Thoracic aorta (tissue), 2 donors: Measurements from ENCODE around the gene MED20. TPM values are rescaled to one million over a fixed set of nuclear protein-coding genes. Genes with fewer than 3 reads are reported as not detected.
A peak's percentile ranks its signal among the peaks of the same experiment; 100 is the strongest.

Source experiments
- ATAC-seq: fragments of 150-250 bp; one replicate; pipeline ENCODE4 v1.8.0; 2017; ENCODE audit warnings: low read depth; ENCODE audit not compliant: insufficient number of reproducible peaks, low FRiP score
- DNase-seq: peaks from one replicate; pipeline ENCODE4 v3.0.0-alpha.2; 2020; ENCODE audit warnings: low spot score
- H3K27ac ChIP-seq, 2 donors: fragments of 200-600 bp; sonication (generic); 1 replicate in 1 of 2; 2 replicates in 1 of 2; pipeline ENCODE4 v1.5.1; 2016; ENCODE audit warnings: mild to moderate bottlenecking in 2 of 2, moderate library complexity in 2 of 2
- H3K27me3 ChIP-seq: fragments of 200-600 bp; sonication (generic); replicated peaks from 2 replicates; pipeline ENCODE4 v1.6.0; 2016; ENCODE audit warnings: mild to moderate bottlenecking; ENCODE audit not compliant: insufficient read depth
- H3K36me3 ChIP-seq: fragments of 200-600 bp; sonication (generic); one replicate; pipeline ENCODE4 v1.5.1; 2016
- H3K4me1 ChIP-seq, 2 donors: fragments of 200-600 bp; sonication (generic); 1 replicate in 1 of 2; 2 replicates in 1 of 2; pipeline versions ENCODE4 v1.5.1 to v1.6.0; 2016; ENCODE audit warnings: low read depth in 2 of 2, mild to moderate bottlenecking in 1 of 2; ENCODE audit not compliant: control insufficient read depth in 1 of 2
- H3K4me3 ChIP-seq: fragments of 200-600 bp; sonication (generic); 2 replicates; pipeline ENCODE4 v1.5.1; 2016; ENCODE audit warnings: mild to moderate bottlenecking
- H3K9me3 ChIP-seq: fragments of 200-600 bp; sonication (generic); 2 replicates; pipeline ENCODE4 v1.5.1; 2016
- total RNA-seq, 2 donors: library from RNA; depleted of rRNA; stranded (reverse); fragments of >200 nt; gene quantifications; one replicate each; pipeline versions ENCODE4 v1.1.0 to v1.2.3, GENCODE V29; 2016
- TF ChIP-seq, protein P1 (sequence below): fragments of 200-600 bp; sonication (generic); IDR thresholded peaks from one replicate; pipeline ENCODE4 v1.5.1; 2019; ENCODE audit warnings: antibody characterized with exemption

MED20 gene
- total RNA-seq, 2 donors from 2014 or later = 5.6 to 11.6 TPM

DNA sequence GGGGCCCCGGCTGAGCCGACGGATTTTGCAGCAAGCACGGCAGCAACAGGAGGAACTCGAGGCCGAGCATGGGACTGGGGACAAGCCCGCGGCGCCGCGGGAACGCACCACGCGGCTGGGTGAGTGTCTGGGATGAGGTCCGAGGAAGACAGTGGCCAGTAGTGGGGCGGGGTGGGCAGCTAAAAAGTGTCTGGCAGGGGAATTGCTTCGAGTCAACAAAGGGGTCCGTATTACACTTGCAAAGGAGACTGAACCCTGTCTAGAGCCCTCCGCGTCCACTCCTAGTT lies 716 bp upstream of the MED20 start:
- Histone ChIP-seq H3K4me3 (peak overlapping the region; percentile 81), H3K36me3 (no peaks in the 10 kb centered on the region), H3K4me1 (peaks cover 22 to 43% of the 10 kb centered on the region in 2 donors), H3K27me3 (no peaks in the 10 kb centered on the region), H3K9me3 (no peaks in the 10 kb centered on the region), H3K27ac (peak overlapping the region; percentile 91 to 99)
- ATAC-seq (no peak), DNase-seq (no peak)
- TF ChIP-seq, protein P1, sequence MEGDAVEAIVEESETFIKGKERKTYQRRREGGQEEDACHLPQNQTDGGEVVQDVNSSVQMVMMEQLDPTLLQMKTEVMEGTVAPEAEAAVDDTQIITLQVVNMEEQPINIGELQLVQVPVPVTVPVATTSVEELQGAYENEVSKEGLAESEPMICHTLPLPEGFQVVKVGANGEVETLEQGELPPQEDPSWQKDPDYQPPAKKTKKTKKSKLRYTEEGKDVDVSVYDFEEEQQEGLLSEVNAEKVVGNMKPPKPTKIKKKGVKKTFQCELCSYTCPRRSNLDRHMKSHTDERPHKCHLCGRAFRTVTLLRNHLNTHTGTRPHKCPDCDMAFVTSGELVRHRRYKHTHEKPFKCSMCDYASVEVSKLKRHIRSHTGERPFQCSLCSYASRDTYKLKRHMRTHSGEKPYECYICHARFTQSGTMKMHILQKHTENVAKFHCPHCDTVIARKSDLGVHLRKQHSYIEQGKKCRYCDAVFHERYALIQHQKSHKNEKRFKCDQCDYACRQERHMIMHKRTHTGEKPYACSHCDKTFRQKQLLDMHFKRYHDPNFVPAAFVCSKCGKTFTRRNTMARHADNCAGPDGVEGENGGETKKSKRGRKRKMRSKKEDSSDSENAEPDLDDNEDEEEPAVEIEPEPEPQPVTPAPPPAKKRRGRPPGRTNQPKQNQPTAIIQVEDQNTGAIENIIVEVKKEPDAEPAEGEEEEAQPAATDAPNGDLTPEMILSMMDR = no peak

DNA sequence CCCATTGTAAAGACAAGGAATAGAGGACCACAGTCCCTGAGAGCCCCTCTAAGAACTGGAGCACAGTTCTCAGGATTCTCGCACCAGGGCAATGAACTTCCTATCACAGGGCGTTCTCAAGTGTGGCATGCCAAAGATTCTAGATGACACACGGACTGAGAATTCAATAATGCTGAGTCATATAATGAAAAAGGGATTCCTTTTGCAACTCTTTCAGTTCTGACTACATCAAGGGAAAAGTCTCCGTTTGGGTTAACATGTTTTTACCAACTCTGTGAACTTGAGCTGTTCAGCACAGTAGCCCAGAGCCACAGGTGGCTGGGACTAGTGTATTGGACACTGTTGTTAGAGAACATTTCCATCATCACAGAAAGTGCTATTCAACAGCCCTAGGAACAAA lies 3.4 kb downstream of the MED20 start:
- TF ChIP-seq, protein P1 = no peak
- Histone ChIP-seq H3K4me1 (peaks cover 16 to 32% of the 10 kb centered on the region in 2 donors), H3K27ac (no peak overlapping the region), H3K9me3 (no peaks in the 10 kb centered on the region), H3K36me3 (peaks cover 13% of the 10 kb centered on the region), H3K27me3 (no peaks in the 10 kb centered on the region), H3K4me3 (no peak overlapping the region)
- ATAC-seq (no peak), DNase-seq (no peak)

DNA sequence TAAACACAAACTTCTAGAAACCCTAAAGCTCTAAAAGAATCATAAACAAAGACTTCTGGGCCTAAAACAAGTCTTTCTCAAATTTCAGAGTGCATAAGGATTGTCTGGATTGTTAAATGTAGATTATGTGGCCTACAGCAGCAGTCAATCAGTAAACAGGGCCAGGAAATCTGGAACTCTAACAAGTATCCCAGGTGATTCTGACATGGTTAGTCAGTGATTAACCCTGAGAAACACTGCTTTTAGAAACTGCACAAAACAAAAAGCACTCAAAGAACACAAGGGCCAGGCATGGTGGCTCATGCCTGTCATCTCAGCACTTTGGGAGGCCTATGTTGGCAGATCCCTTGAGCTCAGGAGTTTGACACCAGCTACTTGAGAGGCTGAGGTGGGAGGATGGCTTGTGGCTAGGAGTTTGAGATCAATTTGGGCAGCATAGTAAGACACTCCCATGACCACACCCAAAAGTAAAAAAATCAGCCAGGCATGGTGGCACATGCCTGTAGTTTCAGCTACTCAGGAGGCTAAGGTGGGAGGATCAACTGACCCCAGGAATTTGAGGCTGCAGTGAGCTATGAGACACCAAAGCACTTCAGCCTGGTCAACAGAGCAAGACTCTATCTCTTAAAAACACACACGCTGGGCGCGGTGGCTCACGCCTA lies 5.9 kb downstream of the MED20 start:
- H3K27me3 ChIP-seq = no peaks in the 10 kb centered on the region
- no peak overlapping the region for H3K27ac ChIP-seq
- no peak for DNase-seq
- no peaks in the 10 kb centered on the region for H3K9me3 ChIP-seq
- no peak for ATAC-seq
- no peak overlapping the region for H3K4me3 ChIP-seq
- H3K4me1 ChIP-seq = peaks cover 6 to 19% of the 10 kb centered on the region in 2 donors
- TF ChIP-seq, protein P1 = no peak
- peaks cover 15% of the 10 kb centered on the region for H3K36me3 ChIP-seq

DNA sequence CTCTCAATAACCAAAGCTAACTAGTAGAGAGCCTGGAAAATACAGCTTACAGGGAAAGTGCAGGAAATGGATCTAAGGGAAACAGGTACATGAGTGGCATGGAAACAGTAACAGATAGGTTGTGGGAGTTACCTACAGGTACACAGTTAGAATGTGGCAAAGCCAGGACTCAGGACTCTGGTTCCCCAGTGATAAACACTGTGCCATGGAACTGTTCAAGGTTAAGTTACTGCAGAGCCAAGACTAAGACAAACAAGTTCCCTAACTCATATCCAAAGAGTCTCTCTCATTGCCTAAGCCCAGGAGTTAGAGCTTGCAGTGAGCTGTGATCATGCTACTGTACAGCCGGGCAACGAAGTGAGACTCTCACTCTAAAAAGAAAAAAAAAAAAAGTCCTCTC lies 6.6 kb downstream of the MED20 start:
- H3K27me3 ChIP-seq = no peaks in the 10 kb centered on the region

DNA sequence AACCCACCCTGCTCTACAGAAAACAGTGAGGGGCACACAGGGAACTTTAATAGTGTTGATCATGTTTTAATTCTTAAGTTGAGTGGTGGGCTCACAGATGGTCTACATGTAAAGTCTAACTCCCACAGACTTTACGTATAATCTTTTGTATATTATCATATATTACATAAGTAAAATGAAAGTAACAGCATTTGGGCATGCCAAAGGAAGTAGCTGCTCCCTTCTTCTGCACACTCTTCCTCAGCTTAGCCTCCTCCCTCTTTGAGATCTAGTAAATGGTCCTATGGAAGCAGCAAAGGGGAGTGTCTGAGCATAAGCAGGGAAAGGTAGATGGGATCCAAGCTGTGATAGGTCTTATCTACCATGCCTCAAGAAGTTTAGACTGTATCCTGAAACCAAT lies 11.2 kb downstream of the MED20 start:
- Histone ChIP-seq H3K36me3 (peaks cover 43% of the 10 kb centered on the region), H3K4me1 (no peaks in the 10 kb centered on the region), H3K9me3 (no peaks in the 10 kb centered on the region), H3K27me3 (no peaks in the 10 kb centered on the region), H3K4me3 (no peak overlapping the region), H3K27ac (no peak overlapping the region)
- TF ChIP-seq, protein P1 = no peak
- DNase-seq (no peak), ATAC-seq (no peak)

More for the DNA sequence above, 6.6 kb downstream of the MED20 start:
- ATAC-seq (no peak), DNase-seq (no peak)
- TF ChIP-seq, protein P1 = no peak
- H3K36me3 ChIP-seq = peaks cover 17% of the 10 kb centered on the region
- no peak overlapping the region for H3K4me3 ChIP-seq
- H3K27ac ChIP-seq = no peak overlapping the region
- peaks cover 0 to 13% of the 10 kb centered on the region in 2 donors for H3K4me1 ChIP-seq
- H3K9me3 ChIP-seq = no peaks in the 10 kb centered on the region
